SH-SY5Y (cell line): ENCODE data around the gene AMER1.

Experiments
- GATA2 ChIP-seq: IDR thresholded peaks from 2 replicates; pipeline ENCODE4 v1.6.1; 2011; ENCODE audit warnings: mild to moderate bottlenecking, low read depth, low read length
- GATA3 ChIP-seq: IDR thresholded peaks from 2 replicates; pipeline ENCODE4 v1.6.1; 2011; ENCODE audit warnings: low read depth, mild to moderate bottlenecking, low read length, moderate library complexity

DNA sequence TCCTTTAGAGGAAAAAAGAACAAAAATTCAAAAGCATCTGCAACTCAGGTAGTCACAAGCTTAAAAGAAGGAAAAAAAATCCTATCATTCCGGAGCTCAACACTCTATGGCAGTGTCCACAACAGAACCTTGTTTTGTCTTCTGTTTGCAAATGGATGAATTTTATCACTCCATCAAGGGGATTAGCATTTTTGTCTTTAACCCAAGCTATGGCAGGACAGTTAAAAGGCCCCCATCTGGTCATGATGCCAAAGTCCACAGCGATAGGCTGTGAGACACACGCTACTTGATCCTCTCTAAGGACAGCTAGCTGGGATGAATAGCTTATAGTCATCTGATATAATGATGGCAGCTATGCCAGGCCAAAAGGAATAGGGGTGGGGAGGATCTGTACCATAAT lies 16.6 kb downstream of the AMER1 start:
- no peak for TF ChIP-seq GATA2
- TF ChIP-seq GATA3, result no peak
